ENCODE data around the gene MARCHF2. TPM values are rescaled to one million over a fixed set of nuclear protein-coding genes. Genes with fewer than 3 reads are reported as not detected.
A peak's percentile ranks its signal among the peaks of the same experiment; 100 is the strongest.

The MARCHF2 gene
- total and polyA plus RNA-seq, 9 of the 15 experiments (the other 6 are each of a cell fraction or from before 2014, with no cell fraction given), result 0.39 to 6.4 (median 2.2) TPM

DNA sequence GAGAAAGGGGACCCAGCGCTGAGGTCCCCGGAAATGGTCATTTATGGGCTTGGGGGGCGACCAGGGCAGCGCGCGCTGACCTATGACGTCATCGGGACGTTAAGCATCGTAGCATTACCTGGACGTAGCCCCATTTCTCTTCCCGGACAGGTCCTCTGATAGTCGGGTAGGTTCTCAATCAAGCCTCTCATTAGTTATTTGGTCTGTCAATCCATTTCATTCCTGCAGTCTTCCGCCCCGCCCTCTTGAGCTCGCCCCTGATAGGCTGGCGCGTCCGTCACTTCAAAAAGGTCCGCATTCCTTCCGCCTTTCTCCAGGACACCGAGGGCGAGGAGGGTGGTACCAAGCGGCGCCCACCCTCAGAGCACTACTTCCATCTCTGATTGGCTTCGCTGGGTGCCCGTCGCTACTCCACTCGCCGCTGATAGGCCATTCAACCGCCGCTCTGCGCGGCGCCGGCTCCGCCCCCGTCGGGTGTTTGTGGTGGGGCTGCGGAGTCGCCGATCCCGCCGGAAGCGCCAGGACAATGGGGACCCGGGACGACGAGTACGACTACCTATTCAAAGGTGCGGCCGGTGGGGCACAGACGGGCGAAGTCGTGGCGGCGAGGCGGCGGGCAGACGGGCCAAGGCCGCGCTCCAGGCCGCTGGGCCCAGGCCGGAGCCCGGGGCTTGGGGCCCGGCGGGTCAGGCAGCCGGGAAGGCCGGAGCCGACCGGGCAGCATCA, 23.1 kb upstream of the MARCHF2 start, which contains the start of gene RAB11B (continued):
- TF ChIP-seq THAP12 (CRISPR knock-in tag; IDR thresholded peaks at IDR 0.05) (peak; percentile 78; the same call in 1 of the 2 replicates), RBM34 (IDR thresholded peaks at IDR 0.05; ENCODE audit: borderline replicate concordance, insufficient read depth, low read length) (no peak), ZNF644 (tag; IDR thresholded peaks at IDR 0.05; ENCODE audit: low read depth) (no peak), MLX (CRISPR knock-in tag; conservative IDR thresholded peaks at IDR 0.05) (no peak), PTBP1 (IDR thresholded peaks at IDR 0.05; ENCODE audit: low read depth, low read length) (no peak), ZNF518B (CRISPR knock-in tag; IDR thresholded peaks at IDR 0.05) (no peak), ZNF830 (CRISPR knock-in tag; IDR thresholded peaks at IDR 0.05) (no peak), TCF7 (IDR thresholded peaks at IDR 0.05; ENCODE audit: borderline replicate concordance) (no peak), SREBF1 (IDR thresholded peaks at IDR 0.05; ENCODE audit: borderline replicate concordance, low read depth, low read length) (no peak), BCL6 (CRISPR knock-in tag; IDR thresholded peaks at IDR 0.05) (no peak), ZNF184 (CRISPR knock-in tag; IDR thresholded peaks at IDR 0.05) (no peak), MCM3 (IDR thresholded peaks at IDR 0.05) (no peak), ZBTB1 (CRISPR knock-in tag; IDR thresholded peaks at IDR 0.05; ENCODE audit: borderline replicate concordance, low read depth) (no peak; the same call in 1 of the 2 replicates), ZNF24 (IDR thresholded peaks at IDR 0.05) (no peak)
- TF ChIP-seq, protein P1, sequence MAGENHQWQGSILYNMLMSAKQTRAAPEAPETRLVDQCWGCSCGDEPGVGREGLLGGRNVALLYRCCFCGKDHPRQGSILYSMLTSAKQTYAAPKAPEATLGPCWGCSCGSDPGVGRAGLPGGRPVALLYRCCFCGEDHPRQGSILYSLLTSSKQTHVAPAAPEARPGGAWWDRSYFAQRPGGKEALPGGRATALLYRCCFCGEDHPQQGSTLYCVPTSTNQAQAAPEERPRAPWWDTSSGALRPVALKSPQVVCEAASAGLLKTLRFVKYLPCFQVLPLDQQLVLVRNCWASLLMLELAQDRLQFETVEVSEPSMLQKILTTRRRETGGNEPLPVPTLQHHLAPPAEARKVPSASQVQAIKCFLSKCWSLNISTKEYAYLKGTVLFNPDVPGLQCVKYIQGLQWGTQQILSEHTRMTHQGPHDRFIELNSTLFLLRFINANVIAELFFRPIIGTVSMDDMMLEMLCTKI (IDR thresholded peaks at IDR 0.05; ENCODE audit: partially characterized antibody), result no peak
- TF ChIP-seq, protein P2, sequence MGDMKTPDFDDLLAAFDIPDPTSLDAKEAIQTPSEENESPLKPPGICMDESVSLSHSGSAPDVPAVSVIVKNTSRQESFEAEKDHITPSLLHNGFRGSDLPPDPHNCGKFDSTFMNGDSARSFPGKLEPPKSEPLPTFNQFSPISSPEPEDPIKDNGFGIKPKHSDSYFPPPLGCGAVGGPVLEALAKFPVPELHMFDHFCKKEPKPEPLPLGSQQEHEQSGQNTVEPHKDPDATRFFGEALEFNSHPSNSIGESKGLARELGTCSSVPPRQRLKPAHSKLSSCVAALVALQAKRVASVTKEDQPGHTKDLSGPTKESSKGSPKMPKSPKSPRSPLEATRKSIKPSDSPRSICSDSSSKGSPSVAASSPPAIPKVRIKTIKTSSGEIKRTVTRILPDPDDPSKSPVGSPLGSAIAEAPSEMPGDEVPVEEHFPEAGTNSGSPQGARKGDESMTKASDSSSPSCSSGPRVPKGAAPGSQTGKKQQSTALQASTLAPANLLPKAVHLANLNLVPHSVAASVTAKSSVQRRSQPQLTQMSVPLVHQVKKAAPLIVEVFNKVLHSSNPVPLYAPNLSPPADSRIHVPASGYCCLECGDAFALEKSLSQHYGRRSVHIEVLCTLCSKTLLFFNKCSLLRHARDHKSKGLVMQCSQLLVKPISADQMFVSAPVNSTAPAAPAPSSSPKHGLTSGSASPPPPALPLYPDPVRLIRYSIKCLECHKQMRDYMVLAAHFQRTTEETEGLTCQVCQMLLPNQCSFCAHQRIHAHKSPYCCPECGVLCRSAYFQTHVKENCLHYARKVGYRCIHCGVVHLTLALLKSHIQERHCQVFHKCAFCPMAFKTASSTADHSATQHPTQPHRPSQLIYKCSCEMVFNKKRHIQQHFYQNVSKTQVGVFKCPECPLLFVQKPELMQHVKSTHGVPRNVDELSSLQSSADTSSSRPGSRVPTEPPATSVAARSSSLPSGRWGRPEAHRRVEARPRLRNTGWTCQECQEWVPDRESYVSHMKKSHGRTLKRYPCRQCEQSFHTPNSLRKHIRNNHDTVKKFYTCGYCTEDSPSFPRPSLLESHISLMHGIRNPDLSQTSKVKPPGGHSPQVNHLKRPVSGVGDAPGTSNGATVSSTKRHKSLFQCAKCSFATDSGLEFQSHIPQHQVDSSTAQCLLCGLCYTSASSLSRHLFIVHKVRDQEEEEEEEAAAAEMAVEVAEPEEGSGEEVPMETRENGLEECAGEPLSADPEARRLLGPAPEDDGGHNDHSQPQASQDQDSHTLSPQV (IDR thresholded peaks at IDR 0.05), result no peak
